NB4 (cell line): Measurements from ENCODE around the gene KIAA1217.

Experiments used
- MAX ChIP-seq: IDR thresholded peaks from 2 replicates; pipeline ENCODE4 v1.6.1; 2011; ENCODE audit warnings: low read depth, low read length
- MYC ChIP-seq: IDR thresholded peaks from 2 replicates; pipeline ENCODE4 v1.6.1; 2011; ENCODE audit warnings: low read depth, low read length
- POLR2A ChIP-seq: IDR thresholded peaks from 2 replicates; pipeline ENCODE4 v1.6.1; 2011; ENCODE audit warnings: mild to moderate bottlenecking; ENCODE audit not compliant: insufficient read length; ENCODE audit errors: extremely low read depth
- TF ChIP-seq, protein P1 (sequence below): IDR thresholded peaks from one replicate; pipeline ENCODE4 v1.5.1; 2012; ENCODE audit warnings: low read depth, low read length

- TF ChIP-seq, protein P1, sequence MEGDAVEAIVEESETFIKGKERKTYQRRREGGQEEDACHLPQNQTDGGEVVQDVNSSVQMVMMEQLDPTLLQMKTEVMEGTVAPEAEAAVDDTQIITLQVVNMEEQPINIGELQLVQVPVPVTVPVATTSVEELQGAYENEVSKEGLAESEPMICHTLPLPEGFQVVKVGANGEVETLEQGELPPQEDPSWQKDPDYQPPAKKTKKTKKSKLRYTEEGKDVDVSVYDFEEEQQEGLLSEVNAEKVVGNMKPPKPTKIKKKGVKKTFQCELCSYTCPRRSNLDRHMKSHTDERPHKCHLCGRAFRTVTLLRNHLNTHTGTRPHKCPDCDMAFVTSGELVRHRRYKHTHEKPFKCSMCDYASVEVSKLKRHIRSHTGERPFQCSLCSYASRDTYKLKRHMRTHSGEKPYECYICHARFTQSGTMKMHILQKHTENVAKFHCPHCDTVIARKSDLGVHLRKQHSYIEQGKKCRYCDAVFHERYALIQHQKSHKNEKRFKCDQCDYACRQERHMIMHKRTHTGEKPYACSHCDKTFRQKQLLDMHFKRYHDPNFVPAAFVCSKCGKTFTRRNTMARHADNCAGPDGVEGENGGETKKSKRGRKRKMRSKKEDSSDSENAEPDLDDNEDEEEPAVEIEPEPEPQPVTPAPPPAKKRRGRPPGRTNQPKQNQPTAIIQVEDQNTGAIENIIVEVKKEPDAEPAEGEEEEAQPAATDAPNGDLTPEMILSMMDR: no peak
- TF ChIP-seq POLR2A: no peak
- TF ChIP-seq MAX: no peak
- TF ChIP-seq MYC: no peak
These were observed 101.2 kb downstream of the KIAA1217 start for GRCh38 chr10:24310104-24310503.
